Measurements from ENCODE around the gene CEP78.

Gene CEP78

GRCh38 chr9:78307360-78307759, 71.5 kb downstream of the CEP78 start:
- DNase-seq (ENCODE audit: low spot score) = no peak

GRCh38 chr9:78309066-78309465, 73.2 kb downstream of the CEP78 start:
- no peak for DNase-seq (ENCODE audit: low spot score)

GRCh38 chr9:78311075-78311474, 75.2 kb downstream of the CEP78 start:
- no peak for DNase-seq (ENCODE audit: low spot score)

GRCh38 chr9:78311886-78312524, 76.1 kb downstream of the CEP78 start:
- no peak for DNase-seq (ENCODE audit: low spot score)

GRCh38 chr9:78314550-78314949, 78.7 kb downstream of the CEP78 start:
- no peak for DNase-seq (ENCODE audit: low spot score)

- DNase-seq (ENCODE audit: low spot score) = no peak
Observed at GRCh38 chr9:78314953-78315870, 79.3 kb downstream of the CEP78 start.

GRCh38 chr9:78316166-78316892, 80.5 kb downstream of the CEP78 start:
- DNase-seq (ENCODE audit: low spot score) = no peak

GRCh38 chr9:78319197-78320029, 83.5 kb downstream of the CEP78 start:
- DNase-seq (ENCODE audit: low spot score) = no peak

GRCh38 chr9:78320030-78320693, 84.3 kb downstream of the CEP78 start:
- no peak for DNase-seq (ENCODE audit: low spot score)

- no peak for DNase-seq (ENCODE audit: low spot score)
Observed at GRCh38 chr9:78320875-78321496, 85.1 kb downstream of the CEP78 start.

- no peak for DNase-seq (ENCODE audit: low spot score)
Observed at GRCh38 chr9:78321505-78321904, 85.6 kb downstream of the CEP78 start.

- no peak for DNase-seq (ENCODE audit: low spot score)
Observed at GRCh38 chr9:78324068-78324650, 88.3 kb downstream of the CEP78 start.

GRCh38 chr9:78324682-78325081, 88.8 kb downstream of the CEP78 start:
- no peak for DNase-seq (ENCODE audit: low spot score)

GRCh38 chr9:78325343-78325742, 89.5 kb downstream of the CEP78 start:
- DNase-seq (ENCODE audit: low spot score) = no peak

- DNase-seq (ENCODE audit: low spot score) = no peak
Observed at GRCh38 chr9:78325846-78326360, 90.0 kb downstream of the CEP78 start.

- no peak for DNase-seq (ENCODE audit: low spot score)
Observed at GRCh38 chr9:78326564-78326963, 90.7 kb downstream of the CEP78 start.

All from left forelimb (tissue), 1 donor.